ENCODE measurements around the gene PRM1.

PRM1 gene

GRCh38 chr16:11239644-11240632, 41.2 kb downstream of the PRM1 start:
- in situ Hi-C loops (cut with MboI; ENCODE audit: low sequenced_read_pairs) = no loop called here

- in situ Hi-C loops (cut with MboI; ENCODE audit: low sequenced_read_pairs) = no loop called here
Measured at GRCh38 chr16:11238272-11239202, 42.6 kb downstream of the PRM1 start.

DNA sequence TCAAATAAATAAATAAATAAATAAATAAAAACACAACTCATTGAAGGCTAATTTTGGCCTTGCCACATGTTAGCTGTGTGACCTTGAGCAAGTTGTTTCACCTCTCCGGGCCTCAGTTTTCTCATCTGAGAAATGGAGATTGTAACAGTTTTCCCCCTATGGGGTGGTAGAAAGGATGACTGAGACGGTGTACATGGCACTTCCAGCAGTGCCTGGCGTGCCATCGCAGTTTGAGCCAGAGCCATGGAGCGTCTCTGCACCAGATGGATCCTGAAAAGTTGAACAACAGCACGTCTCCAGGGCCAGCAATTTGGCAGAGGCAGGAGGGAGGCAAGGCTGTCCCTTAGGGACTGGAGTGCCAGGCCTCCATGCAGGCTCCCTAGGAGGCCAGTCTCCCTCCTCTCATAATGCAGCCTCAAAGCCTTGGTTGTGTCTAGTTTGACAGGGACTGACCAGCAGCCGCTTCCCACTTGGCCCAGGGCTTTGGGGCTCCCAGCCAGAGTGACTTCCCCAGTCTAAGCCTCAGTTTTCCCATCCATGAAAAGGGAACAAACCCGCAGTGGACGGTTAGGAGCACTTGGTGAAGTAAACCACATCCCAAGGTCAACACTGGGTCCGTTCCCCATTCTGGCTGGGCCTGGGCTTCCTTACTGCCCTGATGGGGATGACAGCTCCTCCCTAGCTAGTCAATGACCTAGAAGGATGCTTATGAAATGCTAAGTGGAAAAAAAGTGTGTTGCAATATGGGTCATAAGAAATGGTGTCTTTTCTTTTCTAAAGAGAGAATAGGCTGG, 44.5 kb downstream of the PRM1 start:
- in situ Hi-C loops (cut with MboI; ENCODE audit: low sequenced_read_pairs) = no loop called here

GRCh38 chr16:11235703-11235991, 45.5 kb downstream of the PRM1 start:
- in situ Hi-C loops (cut with MboI; ENCODE audit: low sequenced_read_pairs) = no loop called here

GRCh38 chr16:11234884-11235702, 46.0 kb downstream of the PRM1 start:
- in situ Hi-C loops (cut with MboI; ENCODE audit: low sequenced_read_pairs) = no loop called here

- in situ Hi-C loops (cut with MboI; ENCODE audit: low sequenced_read_pairs) = no loop called here
Measured at GRCh38 chr16:11233727-11234376, 47.3 kb downstream of the PRM1 start.

- in situ Hi-C loops (cut with MboI; ENCODE audit: low sequenced_read_pairs) = no loop called here
Measured at GRCh38 chr16:11232852-11233726, 48.0 kb downstream of the PRM1 start.

- in situ Hi-C loops (cut with MboI; ENCODE audit: low sequenced_read_pairs) = no loop called here
Measured at GRCh38 chr16:11232302-11232851, 48.8 kb downstream of the PRM1 start.

GRCh38 chr16:11231367-11231970, 49.7 kb downstream of the PRM1 start:
- in situ Hi-C loops (cut with MboI; ENCODE audit: low sequenced_read_pairs) = no loop called here

All from HL-60/S4 (cell line).